HG02623 (cell line): ENCODE results near the gene SPAG16.
"Not testable (repeated sequence)": the region's sequence is repeated elsewhere in the genome, so short reads cannot be mapped to it uniquely, and the experiment has no call there.

Source experiments
- ATAC-seq: cut with Tn5 transposase; IDR thresholded peaks from one replicate; pipeline ENCODE4 v1.9.1; 2021; ENCODE audit warnings: moderate library complexity; ENCODE audit not compliant: unreplicated experiment

The SPAG16 gene

DNA sequence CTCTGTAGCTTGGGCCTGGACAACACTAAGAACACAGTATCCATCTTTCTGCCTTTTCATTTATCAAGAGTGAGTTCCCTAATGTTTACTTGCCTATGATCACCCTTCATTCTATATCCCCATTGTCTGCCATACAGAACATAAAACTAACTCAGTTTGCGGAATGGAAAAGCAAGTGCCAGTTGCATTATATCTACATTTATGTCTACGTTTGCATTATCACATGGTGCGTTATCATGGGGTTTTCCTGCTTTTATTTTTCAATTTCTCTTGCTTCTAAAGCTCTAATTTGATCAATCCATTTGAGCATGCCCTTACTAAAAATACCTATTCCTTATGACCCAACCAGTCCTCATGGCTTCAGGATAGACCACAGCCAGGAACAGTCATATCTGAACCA lies 704.9 kb downstream of the SPAG16 start:
- no peak for ATAC-seq

DNA sequence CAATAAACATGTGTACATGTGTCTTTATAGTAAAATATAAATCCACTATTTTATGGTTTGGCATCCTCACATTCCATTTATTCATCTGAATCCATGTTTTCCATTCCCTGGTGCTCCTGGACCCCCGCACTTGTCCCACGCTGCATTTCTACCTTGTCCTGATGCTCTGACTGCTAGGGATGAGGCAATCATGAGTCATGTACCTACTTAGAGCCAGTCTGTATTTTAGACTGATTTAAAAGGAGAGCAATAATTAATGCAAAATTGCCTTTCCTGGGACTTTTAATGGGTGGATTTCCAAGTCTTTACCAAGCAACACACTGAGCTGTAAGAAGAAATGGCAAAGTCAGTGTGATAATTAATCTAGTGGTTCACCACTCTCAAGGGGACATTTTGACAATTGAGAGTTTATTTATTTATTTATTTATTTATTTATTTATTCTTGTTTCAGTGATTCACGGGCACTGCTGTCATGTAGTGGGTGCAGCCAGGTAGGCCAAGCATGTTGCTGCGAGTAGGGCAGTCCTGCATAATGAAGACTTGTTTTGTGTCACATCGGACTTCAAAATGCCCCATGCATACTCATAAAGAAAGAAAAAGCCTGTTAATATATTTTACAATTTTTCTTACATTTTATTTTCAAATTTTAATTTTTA lies 707.3 kb downstream of the SPAG16 start:
- no peak for ATAC-seq

DNA sequence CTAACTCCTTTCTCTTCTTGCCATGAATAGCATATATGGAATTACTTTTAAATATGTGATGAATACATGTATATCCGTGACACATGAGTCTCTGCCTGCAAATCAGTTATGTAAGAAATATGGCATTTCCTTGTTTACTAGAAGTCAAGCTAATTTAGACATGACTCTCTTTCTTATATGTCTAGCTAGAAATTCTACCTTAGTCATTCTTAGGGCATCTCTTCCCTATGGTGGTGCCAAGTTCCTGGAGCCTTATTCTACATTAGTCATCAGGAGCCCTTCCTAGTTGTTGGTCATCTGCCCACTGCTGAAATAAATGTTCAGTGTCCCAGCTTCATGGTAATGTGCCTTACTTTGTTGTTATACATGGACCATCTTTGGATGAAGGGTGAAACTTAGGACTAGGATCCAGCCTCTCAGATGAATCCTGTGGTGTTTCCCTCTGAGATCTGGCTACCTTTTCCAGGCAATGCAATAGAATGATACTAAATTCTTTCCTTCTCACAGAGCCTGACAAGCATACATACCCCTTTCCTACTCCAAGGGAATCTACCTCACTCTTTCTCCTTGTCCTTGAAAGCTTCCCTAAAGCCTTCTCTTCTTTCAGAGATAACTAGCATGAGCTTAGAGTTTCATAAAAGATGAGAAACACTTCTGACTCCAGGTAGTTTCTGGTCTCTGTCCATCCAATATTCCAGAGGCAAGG lies 711.3 kb downstream of the SPAG16 start:
- ATAC-seq: no peak

DNA sequence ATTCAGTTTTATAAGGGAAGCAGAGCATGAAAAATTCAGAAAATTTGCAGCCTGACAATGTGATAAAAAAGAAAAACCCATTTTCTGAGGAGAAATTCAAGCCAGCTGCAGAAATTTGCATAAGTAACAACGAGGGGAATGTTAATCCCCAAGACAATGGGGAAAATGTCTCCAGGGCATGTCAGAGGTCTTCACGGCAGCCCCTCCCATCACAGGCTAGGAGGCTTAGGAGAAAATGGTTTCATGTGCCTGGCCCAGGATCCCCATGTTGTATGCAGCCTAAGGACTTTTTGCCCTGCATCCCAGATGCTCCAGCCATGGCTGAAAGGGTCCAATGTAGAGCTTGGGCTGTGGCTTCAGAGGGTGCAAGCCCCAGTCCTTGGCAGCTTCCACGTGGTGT lies 714.7 kb downstream of the SPAG16 start:
- not testable (repeated sequence) for ATAC-seq

DNA sequence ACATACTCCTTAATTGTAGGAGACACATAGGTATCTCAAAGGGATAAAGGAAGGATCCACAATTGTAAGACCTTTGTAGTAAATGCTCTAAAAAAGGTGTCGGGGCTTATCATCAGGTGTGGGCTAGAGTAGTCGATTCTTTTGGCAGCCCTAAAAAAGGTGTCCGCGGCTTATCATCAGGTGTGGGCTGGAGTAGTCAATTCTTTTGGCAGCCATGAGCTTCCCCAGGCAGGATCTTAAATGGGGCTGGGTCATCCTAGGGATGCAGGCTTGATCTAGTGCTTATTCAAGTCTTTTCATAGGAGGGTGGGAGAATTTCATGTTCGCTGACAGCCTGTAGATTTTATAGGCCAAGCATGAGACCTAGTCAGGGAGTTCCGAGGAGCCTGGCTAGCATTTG lies 720.2 kb downstream of the SPAG16 start:
- no peak for ATAC-seq

DNA sequence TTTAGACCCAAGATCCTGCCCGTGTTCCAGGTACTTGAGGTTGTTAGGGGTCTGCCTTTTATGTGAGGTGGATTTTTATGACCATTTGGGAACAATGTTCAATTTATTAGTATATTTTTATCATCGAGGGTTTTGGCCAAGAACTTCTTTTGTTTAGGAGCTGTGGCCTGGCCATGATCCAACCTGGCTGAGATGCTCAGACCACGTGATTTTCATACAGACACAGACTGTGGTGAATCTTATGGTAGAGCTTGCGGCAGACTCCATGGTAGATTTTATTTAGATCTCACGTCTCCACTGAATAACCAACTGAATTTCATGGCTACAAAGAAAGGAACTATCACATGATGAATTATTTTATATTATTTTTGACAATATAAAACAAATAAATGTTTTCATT lies 721.1 kb downstream of the SPAG16 start:
- no peak for ATAC-seq

DNA sequence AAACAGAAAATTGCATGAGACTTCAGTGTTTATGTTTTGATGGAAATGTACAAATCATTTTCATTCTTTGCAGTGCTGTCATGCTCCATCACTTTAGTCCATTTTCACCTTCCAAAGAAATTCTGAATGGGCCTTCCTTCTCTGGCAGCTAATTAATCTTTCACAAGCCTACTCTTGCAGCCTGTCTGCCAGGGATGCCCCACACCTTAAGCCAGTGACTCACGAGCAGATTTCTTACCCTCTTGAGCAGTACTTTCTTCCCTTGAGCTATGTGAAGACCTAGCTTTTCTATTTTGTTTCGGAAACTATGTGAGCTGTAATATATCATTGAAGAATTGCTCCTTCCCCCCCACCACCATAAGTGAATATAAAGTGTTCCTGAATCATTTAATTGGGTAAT lies 722.3 kb downstream of the SPAG16 start:
- no peak for ATAC-seq

DNA sequence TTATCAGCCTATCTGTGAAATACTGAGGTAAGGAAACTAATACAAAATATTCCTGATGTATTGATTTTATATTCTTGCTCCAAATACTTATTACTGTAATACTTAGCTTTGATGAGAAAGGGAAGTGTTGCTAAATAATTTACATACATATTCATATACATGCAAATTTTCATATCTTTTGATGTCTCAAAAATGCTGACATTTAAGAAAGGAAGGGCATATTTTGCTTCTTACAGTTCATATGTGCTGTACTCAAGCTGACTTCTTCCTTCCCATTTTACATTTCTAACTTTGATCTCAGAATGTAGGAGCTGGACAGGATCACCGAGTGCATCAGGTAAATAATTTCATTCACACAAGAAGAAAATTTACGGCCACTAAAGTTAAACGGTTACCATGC lies 727.4 kb downstream of the SPAG16 start:
- no peak for ATAC-seq

DNA sequence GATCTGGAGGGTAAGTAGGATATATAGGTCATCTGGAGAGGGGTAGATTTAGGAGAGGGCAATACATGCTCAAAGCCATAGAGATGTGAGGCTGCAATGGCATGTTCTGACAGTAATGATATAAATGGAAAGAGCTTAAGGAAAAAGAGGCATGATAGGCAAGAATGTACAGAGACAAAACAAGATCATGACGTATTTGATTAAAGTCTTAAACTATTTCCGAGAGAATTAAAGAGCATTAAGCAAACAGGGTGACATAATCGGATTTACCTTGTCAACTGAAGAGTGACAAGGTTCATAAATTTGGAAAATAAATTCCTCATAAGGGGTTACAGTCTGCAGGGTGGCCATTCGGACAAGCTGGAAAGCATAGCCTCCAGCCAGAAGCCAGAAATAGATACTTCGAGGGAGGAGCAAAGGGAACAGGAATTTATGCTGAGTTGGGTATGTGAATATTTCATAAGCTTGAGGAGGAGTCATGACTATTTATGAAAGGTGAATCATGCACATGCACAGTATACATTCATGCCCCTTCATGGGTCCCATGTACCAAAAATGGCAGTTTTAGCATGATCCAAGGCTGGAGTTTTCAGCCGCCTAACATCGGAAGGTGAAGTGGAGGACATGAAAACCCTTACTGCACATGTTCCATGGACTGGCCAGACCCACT lies 730.4 kb downstream of the SPAG16 start:
- no peak for ATAC-seq

DNA sequence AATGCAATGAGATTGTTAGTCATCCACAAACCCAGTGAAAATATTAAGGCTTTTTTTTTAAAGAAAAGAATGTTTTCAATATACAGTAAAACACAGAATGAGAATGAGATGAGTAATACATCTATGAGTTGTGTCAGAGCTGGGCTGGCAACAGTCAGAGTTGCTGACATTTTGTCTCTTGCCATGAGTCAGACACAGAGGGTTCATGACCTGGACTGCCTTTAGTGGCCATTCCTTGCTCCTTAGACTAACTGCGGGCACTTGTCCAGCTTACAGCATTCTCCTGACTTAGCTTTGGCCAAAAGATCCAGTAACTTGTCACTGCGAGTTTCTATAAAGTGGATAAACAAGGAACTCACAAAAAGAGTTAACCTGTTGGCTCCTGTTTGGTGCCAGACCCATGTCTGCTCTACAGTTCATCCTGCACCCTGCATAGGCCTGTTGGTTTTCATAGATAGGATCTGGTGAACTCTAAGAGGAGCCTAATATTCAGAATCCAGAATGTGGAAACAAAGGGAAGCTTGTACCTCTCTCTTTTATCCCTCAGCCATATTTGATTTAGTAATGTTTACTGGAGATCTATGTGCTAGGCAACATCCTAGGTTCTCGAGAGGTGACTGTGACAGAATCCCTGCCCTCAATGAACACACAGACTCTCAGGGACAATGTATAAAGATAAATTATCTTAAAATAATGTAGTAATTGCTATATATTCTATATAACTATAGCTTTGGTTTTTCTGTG lies 735.1 kb downstream of the SPAG16 start:
- no peak for ATAC-seq

DNA sequence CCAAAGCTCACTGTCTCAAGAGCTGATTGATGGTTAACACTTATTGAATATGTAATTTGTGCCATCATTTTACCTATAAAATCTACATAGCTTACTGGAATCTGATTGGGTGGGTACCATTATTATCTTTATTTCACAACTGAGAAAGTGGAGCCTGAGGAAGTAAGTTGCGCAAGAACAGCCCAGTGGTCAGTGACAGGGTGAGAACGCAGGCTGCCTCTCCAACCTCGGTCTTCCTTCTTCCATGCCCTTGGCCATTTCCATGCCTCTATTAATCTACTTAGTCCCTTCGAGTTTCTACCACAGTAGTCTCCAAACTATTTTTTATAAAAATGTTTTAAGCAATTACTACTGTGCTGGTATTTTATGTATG lies 735.7 kb downstream of the SPAG16 start:
- ATAC-seq: no peak

DNA sequence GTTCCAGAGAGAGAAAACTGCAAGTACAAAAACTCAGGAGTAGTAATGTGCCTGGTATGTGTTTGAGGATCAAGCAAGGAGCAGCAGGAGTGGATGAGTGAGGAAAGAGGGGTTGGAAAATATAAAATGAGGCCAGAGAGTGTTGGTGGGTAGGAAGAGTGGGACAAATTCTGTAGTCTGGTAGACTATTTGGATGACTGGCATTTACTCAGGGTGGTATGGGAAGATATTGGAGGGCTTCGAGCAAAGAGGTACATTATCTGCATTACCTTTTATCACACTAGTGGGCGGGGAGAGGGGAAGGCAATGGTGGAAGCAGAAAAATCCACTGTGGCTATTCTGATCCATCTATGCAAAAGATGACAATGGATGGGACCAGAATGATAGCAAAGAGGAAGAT lies 744.9 kb downstream of the SPAG16 start:
- no peak for ATAC-seq

DNA sequence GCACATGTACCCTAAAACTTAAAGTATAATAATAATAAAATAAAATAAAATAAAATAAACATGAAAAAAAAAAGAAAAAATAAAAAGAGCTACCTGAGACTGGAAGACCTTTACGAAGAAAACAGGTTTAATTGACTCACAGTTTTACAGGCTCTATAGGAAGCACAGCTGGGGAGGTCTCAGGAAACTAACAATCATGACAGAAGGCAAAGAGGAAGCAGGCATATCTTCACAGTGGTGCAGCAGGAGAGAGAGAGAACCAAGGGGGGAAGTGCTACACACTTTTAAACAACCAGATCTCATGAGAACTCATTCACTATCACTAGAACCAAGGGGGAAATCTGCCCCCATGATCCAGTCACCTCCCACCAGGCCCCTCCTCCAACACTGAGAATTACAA lies 747.3 kb downstream of the SPAG16 start:
- ATAC-seq: no peak

DNA sequence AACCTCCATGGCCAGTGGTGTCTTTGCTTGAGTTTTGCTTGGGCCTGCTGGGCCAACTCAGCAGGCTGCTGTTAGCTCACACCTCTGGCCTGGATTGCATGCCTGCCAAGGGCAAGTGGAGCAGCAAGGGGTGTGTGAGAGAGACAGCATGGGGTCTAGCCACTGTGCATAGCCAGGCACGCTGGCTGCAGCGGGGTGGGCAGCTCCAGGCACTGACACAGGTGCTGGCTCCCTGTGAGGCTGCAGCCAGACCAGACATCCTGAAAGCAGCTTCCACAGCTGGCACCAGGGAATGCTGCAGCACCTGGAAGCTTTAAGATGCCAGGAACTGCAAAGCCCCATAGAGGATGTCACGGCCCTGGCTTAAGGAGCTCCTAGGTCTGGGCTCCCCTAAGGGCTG lies 750.2 kb downstream of the SPAG16 start:
- ATAC-seq: no peak

DNA sequence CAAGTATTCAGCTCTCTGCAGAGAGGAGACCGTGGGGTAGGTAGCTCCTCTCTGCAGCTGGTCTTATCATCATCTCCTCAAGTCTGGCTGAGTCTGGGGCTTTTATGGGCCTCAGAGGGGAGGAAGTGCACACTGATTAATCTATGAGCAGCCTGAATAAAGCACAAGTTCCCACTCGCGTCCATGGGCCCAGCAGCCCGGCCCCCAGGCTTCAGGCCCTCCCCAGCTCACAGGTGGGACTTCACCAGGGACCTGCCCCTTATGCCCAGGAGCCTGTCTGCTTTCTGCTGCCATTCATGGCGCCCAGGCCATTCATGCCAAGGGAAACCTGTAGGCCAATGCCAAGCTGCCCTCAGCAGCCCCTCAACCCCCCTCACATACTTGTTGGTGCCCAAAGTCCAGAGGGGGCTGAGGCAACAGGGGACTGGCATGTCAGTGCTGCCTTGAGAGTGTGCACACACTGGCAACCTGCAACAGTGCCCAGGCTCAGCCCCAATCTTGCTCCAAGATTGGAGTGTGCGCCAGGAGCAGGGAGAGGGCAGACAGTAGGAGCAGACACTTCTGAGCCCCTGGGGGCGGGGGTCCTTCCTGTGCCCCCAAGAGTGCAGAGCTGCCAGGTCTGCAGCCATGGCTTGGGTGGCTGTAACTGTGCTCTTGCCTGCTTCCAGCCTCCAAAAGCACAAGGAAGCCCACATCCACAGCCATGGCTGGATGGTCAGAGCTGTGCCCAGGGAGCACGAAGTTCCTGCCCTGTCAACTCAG lies 751.0 kb downstream of the SPAG16 start:
- ATAC-seq: no peak

DNA sequence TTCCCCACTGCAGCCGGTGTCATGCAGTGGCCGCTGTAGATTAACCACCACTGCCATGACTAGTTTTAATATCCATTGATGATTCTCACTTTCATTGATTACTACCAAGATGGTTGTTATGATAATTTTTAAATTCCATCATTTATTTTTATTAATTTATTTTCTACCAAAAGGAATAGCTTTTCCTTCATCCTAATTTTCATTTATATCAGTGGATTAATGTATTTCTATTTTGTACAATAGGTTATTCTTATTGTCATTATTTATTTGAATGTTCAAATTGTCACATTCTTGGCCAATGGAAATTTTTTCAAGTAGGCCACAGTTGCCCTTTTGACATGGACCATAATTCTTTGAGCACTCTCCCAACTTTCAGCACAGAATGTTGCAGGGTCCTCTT lies 751.7 kb downstream of the SPAG16 start:
- ATAC-seq: no peak

DNA sequence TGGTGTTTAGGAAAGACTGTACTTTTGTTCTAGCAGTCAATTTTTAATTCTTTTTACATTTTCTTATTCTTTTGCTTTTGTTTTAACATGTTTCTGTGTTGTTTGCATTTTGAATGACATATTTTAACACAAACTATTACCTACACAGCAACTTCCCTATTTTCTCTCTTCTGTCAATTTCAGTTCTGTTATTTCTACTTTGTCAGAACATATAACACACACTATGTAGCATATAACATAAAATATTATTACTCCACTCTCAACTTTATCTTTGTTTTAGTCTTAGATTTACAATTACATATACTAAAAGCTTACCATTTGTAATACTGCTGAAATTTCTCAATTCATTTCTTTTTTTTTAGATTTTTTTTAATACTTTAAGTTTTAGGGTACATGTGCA lies 753.9 kb downstream of the SPAG16 start:
- no peak for ATAC-seq

DNA sequence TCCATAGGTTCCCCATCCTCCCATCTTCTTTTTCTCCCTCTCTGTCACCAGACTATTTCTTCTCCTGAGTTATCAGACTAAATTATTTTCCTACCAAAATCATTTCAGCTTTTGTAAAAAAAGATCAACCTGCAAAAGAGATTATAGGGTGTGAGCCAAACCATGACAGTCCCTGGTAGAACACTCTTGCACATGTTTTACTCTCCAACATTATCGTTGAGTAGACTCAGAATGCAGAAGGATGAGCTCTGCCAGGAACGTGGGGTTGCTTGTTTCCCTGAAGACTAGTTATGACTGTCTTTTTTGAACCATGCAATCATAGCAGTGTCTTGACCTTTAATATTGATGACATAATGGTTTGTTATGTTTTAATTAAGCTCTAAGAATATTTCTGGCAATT lies 766.5 kb downstream of the SPAG16 start:
- ATAC-seq: no peak

DNA sequence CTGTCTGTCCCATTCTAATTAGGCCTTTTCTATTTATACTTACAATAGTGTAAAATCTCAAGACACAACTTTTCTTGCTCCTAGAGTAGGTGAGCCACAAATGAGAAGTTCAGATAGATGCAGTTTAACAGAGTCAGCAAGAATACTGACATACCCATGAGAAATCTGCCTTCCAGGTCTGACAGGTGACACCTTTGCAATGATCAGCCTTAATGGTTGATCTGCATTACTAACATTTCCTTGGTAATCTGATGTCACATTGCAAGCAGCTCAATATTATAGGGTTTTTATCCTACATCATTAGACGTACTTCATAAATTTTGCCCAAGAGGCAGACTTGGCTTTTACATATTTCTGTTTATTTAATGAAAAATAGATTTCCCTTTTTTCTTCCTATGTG lies 767.3 kb downstream of the SPAG16 start:
- no peak for ATAC-seq

DNA sequence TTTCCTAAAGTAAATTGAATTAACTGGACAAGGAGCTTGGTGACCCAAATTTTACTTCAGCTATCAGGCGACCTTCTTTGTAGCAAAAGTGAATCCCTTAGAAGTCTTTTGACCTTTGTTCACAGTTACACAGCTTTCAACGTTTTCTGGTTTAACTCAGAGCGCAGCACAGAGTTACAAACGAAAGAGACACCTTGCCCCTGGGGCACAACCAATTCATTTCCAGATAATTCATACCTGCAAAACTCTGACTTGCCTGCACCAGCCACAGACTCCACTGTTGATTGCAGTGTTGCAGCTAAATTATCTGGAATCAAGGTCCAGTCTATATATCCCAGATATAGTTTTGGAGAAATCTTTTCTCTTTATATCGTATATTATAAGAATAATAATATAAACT lies 768.0 kb downstream of the SPAG16 start:
- no peak for ATAC-seq

DNA sequence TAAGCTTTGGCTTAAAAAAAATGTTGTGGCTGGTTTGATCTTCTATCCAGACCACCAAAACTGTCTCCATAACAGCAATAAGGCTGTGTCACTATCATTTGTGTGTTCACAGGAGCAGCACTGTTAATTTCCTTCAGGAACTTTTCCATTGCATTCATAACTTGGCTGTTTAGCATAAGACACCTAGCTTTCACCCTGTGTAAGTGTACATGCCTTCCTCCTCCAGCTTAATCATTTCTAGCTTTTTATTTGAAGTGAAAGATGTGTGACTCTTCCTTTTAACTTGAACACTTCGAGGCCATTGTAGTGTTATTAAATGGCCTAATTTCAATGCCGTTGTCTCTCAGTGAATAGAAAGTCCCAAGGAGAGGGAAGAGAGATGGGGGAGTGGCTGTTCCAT lies 773.7 kb downstream of the SPAG16 start:
- ATAC-seq: no peak
